Stimulated activated CD4-positive, alpha-beta T cell treated with anti-CD3 and anti-CD28 coated beads, Interleukin-4, amount 100 ng/mL, for 24 hours (primary cell): ENCODE data around the gene EVC.

Source experiments
- DNase-seq: peaks from one replicate; pipeline ENCODE4 v3.0.0-alpha.2; 2020

Gene EVC

GRCh38 chr4:5710961-5711478 is at the start of gene EVC:
EVC (plus strand) TSS chr4:5711201; CDS start chr4:5711381, 180 bp downstream.
- DNase-seq: peak; percentile 12

- no peak for DNase-seq
Measured at GRCh38 chr4:5661237-5661636, 49.8 kb upstream of the EVC start.

GRCh38 chr4:5662555-5662954 is 48.4 kb upstream of the EVC start:
- no peak for DNase-seq

- no peak for DNase-seq
Measured at GRCh38 chr4:5664778-5665177, 46.2 kb upstream of the EVC start.

GRCh38 chr4:5666741-5667140 is 44.3 kb upstream of the EVC start:
- no peak for DNase-seq

GRCh38 chr4:5676763-5677162 is 34.2 kb upstream of the EVC start:
- DNase-seq: no peak

GRCh38 chr4:5678977-5679376 is 32.0 kb upstream of the EVC start:
- no peak for DNase-seq

GRCh38 chr4:5683566-5683965 is 27.4 kb upstream of the EVC start:
- no peak for DNase-seq

GRCh38 chr4:5685296-5685695 is 25.7 kb upstream of the EVC start:
- DNase-seq: no peak

- no peak for DNase-seq
Measured at GRCh38 chr4:5686338-5686737, 24.7 kb upstream of the EVC start.

GRCh38 chr4:5689065-5689464 is 21.9 kb upstream of the EVC start:
- no peak for DNase-seq

GRCh38 chr4:5691491-5692132 is 19.4 kb upstream of the EVC start:
- no peak for DNase-seq

GRCh38 chr4:5693871-5694270 is 17.1 kb upstream of the EVC start:
- no peak for DNase-seq

GRCh38 chr4:5696341-5696740 is 14.7 kb upstream of the EVC start:
- DNase-seq: no peak

GRCh38 chr4:5700459-5700858 is 10.5 kb upstream of the EVC start:
- DNase-seq: no peak

- no peak for DNase-seq
Measured at GRCh38 chr4:5701971-5702370, 9.0 kb upstream of the EVC start.

- no peak for DNase-seq
Measured at GRCh38 chr4:5703831-5704230, 7.2 kb upstream of the EVC start.

- no peak for DNase-seq
Measured at GRCh38 chr4:5704276-5704675, 6.7 kb upstream of the EVC start.

GRCh38 chr4:5705647-5706320 is 5.2 kb upstream of the EVC start:
- DNase-seq: no peak

GRCh38 chr4:5706486-5707290 is 4.3 kb upstream of the EVC start:
- DNase-seq: no peak

- no peak for DNase-seq
Measured at GRCh38 chr4:5707366-5707765, 3.6 kb upstream of the EVC start.

- no peak for DNase-seq
Measured at GRCh38 chr4:5707778-5708448, 3.1 kb upstream of the EVC start.
